Effector memory CD4-positive, alpha-beta T cell (primary cell): Measurements from ENCODE around the gene FAM110D.

Source experiments
- DNase-seq, 3 donors: peaks; one replicate each; pipeline ENCODE4 v3.0.0-alpha.2; 2020
- H3K27ac ChIP-seq: 2 replicates; pipeline ENCODE4 v1.7.0; 2013; ENCODE audit warnings: mild to moderate bottlenecking, low read length, moderate library complexity; ENCODE audit not compliant: insufficient read depth, poor library complexity, severe bottlenecking
- H3K27me3 ChIP-seq: replicated peaks from 2 replicates; pipeline ENCODE4 v1.7.0; 2013; ENCODE audit warnings: mild to moderate bottlenecking, low read length; ENCODE audit not compliant: insufficient read depth, control insufficient read depth, poor library complexity, severe bottlenecking
- H3K36me3 ChIP-seq: 2 replicates; pipeline ENCODE4 v1.7.0; 2013; ENCODE audit warnings: mild to moderate bottlenecking, low read length, moderate library complexity; ENCODE audit not compliant: control insufficient read depth, insufficient read depth
- H3K4me1 ChIP-seq: 2 replicates; pipeline ENCODE4 v1.7.0; 2013; ENCODE audit warnings: low read length, mild to moderate bottlenecking; ENCODE audit not compliant: control insufficient read depth, insufficient read depth, poor library complexity, severe bottlenecking
- H3K4me3 ChIP-seq: 2 replicates; pipeline ENCODE4 v1.7.0; 2013; ENCODE audit warnings: low read length, low read depth, mild to moderate bottlenecking; ENCODE audit not compliant: insufficient read depth, poor library complexity, severe bottlenecking
- H3K9me3 ChIP-seq: 2 replicates; pipeline ENCODE4 v1.7.0; 2013; ENCODE audit warnings: mild to moderate bottlenecking, low read length, moderate library complexity; ENCODE audit not compliant: control insufficient read depth

The FAM110D gene

GRCh38 chr1:26213335-26213905 lies 54.5 kb downstream of the FAM110D start:
- H3K4me3 ChIP-seq = no peak overlapping the region
- H3K27ac ChIP-seq = no peak overlapping the region
- H3K4me1 ChIP-seq = no peaks in the 10 kb centered on the region
- no peaks in the 10 kb centered on the region for H3K27me3 ChIP-seq
- no peak for DNase-seq
- H3K36me3 ChIP-seq = no peaks in the 10 kb centered on the region
- no peaks in the 10 kb centered on the region for H3K9me3 ChIP-seq
